IPS DF 19.7 (cell line): ENCODE results near the gene ZMYND10.

Experiments
- DNase-seq: peaks from one replicate; pipeline ENCODE4 v3.0.0-alpha.2; 2013; ENCODE audit warnings: low read depth, low spot score

ZMYND10 gene

DNA sequence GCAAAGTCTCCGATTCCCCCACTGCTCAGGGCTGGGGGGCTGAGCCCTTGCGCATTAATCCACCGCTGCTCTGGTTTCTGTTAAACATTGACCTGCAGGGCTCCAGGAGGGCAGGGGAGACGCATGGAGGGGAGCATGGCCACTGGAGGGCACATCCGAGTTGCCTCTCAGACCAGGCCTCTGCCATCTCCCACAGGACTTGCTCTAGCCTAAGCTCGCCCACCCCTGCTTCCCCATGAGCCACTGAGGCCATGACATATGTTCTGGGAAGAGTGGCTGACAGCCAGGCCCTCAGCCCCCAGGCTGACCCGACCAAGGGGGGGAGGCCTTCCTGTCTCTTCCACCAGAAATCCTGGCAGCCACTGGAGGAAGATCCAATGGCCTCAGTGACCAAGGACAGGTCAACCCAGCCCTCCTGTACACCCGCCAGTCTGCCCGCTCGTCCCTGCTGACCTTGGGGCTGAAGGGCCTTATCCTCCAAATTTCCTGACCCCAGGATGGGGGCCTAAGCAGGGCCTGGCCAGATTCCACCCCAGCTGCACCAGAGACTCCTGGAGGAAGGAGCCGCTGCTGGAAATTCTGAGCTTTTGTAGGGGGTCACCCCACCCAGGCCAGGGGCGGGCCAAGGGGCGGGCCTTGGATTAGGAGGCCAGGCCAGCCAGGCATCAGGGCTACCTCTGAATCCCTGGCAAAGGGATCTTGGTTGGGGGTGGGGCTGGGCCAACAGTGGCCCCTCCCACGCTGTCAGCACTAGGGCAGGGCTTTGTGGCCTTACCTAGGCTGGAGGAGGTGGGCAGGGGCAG, 42.3 kb downstream of the ZMYND10 start, which contains the start of gene HYAL1:
Gene HYAL1 (minus strand): TSS at position 562 of the 803 bp plus-strand sequence. CDS start 618 bp downstream, outside the sequence.
- no peak for DNase-seq

DNA sequence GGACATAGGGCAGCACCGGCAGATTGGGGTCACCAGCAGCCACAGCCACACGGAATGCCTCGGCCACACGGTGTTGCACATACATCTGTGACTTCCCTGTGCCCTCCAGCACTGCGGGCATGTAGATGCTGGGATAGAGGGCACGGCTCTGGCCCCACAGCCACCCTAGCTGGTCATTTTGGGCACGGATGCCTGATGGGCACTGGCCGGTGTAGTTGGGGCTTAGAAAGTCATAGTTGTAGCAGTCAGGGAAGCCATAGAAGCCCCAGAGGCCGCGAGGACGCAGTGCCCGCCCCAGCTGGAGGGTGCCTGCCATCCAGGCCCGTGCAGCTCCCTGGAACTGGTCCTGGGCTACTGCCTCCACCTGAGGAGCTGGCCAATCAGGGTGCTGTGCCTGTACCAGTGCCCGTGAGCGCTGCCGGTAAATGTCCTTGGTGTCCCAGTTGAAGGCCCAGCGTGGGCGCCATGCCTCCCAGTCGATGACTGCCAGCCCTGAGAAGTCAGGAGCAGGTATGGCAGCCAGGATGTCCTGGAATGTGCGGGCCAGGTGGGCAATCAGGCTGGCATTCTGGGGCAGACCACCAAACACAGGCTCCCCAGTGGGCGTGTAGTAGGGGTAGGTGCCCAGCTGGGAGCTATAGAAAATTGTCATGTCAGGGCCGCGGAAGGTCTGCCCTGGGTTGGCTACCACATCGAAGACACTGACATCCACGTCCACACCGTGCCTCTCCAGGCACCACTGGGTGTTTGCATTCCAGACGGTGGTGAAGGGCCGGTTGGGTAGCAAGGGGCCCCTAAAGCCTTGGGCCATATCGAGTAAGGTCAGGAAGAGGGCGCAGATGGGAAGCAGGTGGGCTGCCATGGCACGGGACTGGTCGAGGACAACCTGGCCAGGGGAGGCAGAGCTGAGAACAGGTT, 43.2 kb downstream of the ZMYND10 start:
- no peak for DNase-seq

GRCh38 chr3:50300681-50301254, 44.8 kb downstream of the ZMYND10 start:
- no peak for DNase-seq

GRCh38 chr3:50299929-50300680, 45.4 kb downstream of the ZMYND10 start:
- no peak for DNase-seq

- DNase-seq, result no peak
These were observed 45.9 kb downstream of the ZMYND10 start for GRCh38 chr3:50299638-50299928.

GRCh38 chr3:50298836-50299637, 46.5 kb downstream of the ZMYND10 start, which contains the start of the genes HYAL3 and NAA80:
Gene HYAL3 (minus strand): TSS chr3:50299405. CDS start chr3:50295602, 3,803 bp downstream.
Gene NAA80 (minus strand): TSS chr3:50299405. CDS start chr3:50297463, 1,942 bp downstream.
- DNase-seq, result no peak

DNA sequence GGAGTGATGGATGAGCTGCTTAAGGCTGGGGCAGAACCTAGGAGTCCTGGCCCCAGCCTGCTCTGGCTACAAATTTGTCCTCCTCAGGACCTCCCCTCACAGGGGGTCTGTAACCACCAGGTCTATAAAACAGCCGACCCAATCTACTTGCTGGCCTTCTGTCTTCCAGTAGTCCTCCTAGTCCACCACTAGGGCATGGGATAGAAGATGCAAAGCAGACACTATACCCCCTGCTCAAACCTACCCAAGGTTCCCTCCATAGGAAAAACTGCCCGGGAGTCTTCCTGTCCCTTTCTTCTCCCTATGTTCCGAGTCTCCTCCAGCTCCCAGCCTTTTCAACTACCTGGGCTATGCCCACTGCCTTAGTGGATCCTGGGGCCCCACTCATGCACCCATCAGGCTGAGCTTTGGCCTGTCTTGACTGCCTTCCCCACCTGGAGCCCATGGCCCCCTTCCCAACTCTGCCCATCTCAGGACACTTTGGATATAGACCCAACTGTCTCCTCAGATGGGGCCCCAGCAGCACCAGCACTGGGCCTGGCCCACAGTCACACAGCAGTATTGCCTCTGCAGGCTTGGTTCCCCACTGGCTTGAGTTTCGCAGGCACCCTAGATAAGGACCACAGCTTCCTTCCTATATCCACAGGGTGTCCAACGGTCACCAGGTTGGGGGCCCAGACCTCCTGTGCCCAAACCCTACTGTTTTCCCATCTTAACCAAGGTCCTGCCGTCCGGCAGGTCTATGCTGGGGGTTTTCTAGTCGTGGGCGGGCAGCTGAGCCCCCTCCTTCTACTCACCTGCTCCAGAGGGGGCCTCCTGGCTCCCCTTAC, 47.4 kb downstream of the ZMYND10 start:
- DNase-seq, result no peak

- no peak for DNase-seq
These were observed 48.2 kb downstream of the ZMYND10 start for GRCh38 chr3:50297384-50297775.

DNA sequence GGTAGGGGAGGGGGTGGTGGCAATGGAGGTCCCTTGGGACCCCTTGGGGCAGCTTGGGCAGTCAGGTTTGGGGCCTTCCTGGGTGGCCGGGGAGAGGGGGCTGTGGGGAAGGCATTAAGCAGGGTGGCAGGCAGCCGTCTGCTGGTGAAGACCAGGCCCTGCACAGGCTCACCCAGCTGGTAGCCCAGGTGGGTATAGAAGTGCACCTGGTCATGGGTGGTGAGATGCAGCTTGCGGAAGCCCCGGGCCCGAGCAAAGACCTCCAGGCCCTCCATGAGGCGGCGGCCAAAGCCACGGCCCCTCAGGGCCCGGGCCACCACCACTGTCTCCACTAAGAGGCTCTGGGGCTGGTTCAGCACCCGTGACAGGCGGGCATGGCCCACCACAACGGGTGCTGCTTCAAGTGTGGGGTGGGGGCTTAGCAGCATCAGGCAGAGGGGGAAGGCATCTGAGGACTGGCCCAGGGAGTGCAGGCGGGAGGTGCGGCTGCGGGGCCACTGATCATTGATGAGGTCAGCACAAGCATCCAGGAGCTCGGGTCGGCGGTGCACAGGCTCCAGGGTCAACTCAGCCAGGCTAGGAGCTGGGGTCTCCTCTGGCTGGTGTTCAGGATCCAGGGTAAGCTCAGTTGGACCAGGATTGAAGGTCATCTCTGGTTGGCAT, 48.7 kb downstream of the ZMYND10 start:
- DNase-seq, result no peak

GRCh38 chr3:50295553-50296431, 49.7 kb downstream of the ZMYND10 start:
- no peak for DNase-seq

- DNase-seq, result no peak
These were observed 50.8 kb downstream of the ZMYND10 start for GRCh38 chr3:50294492-50295403.

DNA sequence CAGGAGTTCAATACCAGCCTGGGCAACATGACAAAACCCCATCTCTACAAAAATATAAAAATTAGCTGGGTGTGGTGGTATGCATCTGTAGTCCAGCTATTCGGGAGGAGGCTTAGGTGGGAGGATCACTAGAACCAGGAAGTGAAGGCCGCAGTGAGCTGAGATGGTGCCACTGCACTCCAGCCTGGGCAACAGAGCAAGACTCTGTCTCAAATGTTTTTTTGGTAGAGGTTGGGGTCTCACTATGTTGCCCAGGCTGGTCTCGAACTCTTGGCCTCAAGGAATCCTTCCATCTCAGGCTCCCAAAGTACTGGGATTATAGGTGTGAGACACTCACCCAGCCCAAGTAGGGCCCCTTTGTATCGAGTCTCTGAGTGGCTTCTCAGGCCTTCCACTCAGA, 51.4 kb downstream of the ZMYND10 start:
- DNase-seq, result no peak

GRCh38 chr3:50293079-50293801, 52.3 kb downstream of the ZMYND10 start:
- DNase-seq, result no peak

DNA sequence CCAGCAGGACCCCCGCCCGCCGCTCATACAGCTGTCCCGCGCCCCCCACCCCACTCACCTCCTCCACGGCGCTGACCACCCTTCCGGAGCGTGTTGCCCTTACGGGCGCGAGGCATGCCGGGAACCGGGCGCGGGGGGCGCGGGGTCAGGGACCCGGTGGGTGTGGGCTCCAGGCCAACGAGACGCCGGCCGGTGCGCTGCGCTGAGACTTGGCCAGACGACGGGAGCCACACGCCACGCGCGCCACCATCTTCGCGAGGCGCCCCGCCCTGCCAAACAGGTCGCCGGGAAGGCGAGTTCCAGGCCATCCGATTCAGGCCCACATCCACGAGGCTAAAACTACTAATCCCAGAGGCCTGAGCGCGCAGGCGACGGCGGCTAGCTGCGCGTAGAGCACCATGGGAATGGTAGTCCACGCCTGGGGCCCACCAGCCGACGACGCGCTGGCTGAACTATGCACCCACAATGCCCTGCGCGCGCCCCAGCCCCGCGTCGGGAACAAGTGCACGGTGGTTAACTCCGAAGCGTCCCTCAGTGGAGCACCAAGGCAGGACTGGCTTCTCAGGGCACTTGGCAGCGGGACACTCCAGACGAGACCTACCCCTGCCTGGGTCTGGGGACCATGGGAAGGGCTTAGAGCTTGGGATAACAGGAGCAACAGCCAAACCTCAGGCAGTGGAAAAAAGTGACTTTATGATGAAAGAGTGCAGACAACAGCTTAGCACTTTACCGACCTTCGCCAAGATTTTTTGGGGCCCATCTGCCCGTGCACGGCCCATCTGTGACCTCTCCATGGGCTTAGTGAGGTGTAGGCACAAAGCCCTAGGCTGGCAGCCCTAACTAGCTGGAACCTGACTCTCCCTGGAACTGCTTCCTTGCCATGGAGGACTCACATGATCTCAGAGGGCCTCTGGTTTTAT, 53.1 kb downstream of the ZMYND10 start, which contains the start of gene IFRD2:
Gene IFRD2 (minus strand): TSS at position 271 of the 920 bp plus-strand sequence. CDS start 155 bp downstream, at position 116.
- DNase-seq, result peak; percentile 94
